Transverse colon (tissue), 4 donors: ENCODE data around the gene ARHGAP40. TPM values are rescaled to one million over a fixed set of nuclear protein-coding genes. Genes with fewer than 3 reads are reported as not detected.

Experiments
- DNase-seq: peaks from one replicate; pipeline ENCODE4 v3.0.0-alpha.2; 2019
- H3K27ac ChIP-seq, 4 donors: fragments of 200-600 bp; sonication (generic); 2 replicates each; pipeline ENCODE4 v1.5.1; 2016 to 2018; ENCODE audit warnings: inconsistent platforms in 4 of 4
- H3K27me3 ChIP-seq: fragments of 200-600 bp; sonication (generic); 2 replicates; pipeline ENCODE4 v1.5.1; 2017; ENCODE audit warnings: inconsistent platforms
- H3K36me3 ChIP-seq, 4 donors: fragments of 200-600 bp; sonication (generic); 2 replicates each; pipeline ENCODE4 v1.5.1; 2017 to 2019; ENCODE audit warnings: inconsistent platforms in 4 of 4
- H3K4me1 ChIP-seq, 4 donors: fragments of 200-600 bp; sonication (generic); 2 replicates each; pipeline ENCODE4 v1.5.1; 2017 to 2020; ENCODE audit warnings: inconsistent platforms in 4 of 4
- H3K4me3 ChIP-seq, 4 donors: fragments of 200-600 bp; sonication (generic); 1 replicate in 1 of 4; 2 replicates in 3 of 4; pipeline versions ENCODE4 v1.5.1 to v1.6.1; 2017 to 2019; ENCODE audit warnings: inconsistent platforms in 4 of 4
- H3K9me3 ChIP-seq, 2 donors: fragments of 200-600 bp; sonication (generic); 2 replicates each; pipeline ENCODE4 v1.5.1; 2017 to 2019; ENCODE audit warnings: inconsistent platforms in 2 of 2
- CTCF ChIP-seq, 5 experiments: fragments of 200-600 bp in 3 of 5; fragments of 450-650 bp in 2 of 5; sonication (generic) in 3 of 5; IDR thresholded peaks; 1 replicate in 2 of 5; 2 replicates in 3 of 5; pipeline ENCODE4 v1.5.1; 2016 to 2017; ENCODE audit warnings: antibody characterized with exemption in 5 of 5, inconsistent platforms in 3 of 5, mild to moderate bottlenecking in 2 of 5, moderate library complexity in 1 of 5
- EP300 ChIP-seq: sonication (generic); formaldehyde crosslinking; IDR thresholded peaks from one replicate; pipeline ENCODE4 v1.6.1; 2017; ENCODE audit warnings: antibody characterized with exemption, low read depth
- POLR2A ChIP-seq: fragments of 450-650 bp; IDR thresholded peaks from one replicate; pipeline ENCODE4 v1.6.1; 2016; ENCODE audit warnings: antibody characterized with exemption, mild to moderate bottlenecking, moderate library complexity
- POLR2AphosphoS5 ChIP-seq, 3 donors: sonication (generic); formaldehyde crosslinking; IDR thresholded peaks; one replicate each; pipeline ENCODE4 v1.6.1; 2016; ENCODE audit warnings: antibody characterized with exemption in 3 of 3
- WGBS, 2 donors: methylation state at CpG; one replicate each; pipeline ENCODE4 v1.1.5; 2018; ENCODE audit warnings: low coverage in 1 of 2; 5-methylcytosine and 5-hydroxymethylcytosine counted together
- in situ Hi-C, 4 donors: fragments of 200-750 bp; cut with MboI; loops; one replicate each; pipeline versions ENCODE4 v1.15.0 to v1.15.1; 2017; ENCODE audit warnings: low sequenced_read_pairs in 3 of 4, low pct_ligation_motif_present in 1 of 4, low pct_unique_long_range_greater_than_20kb in 1 of 4
- intact Hi-C: fragments of 100-400 bp; cut with DNase I; formaldehyde crosslinking; loops from one replicate; pipeline ENCODE4 v1.15.1; 2023; ENCODE audit warnings: low total_unique reads
- total RNA-seq, 4 donors: library from RNA; depleted of rRNA; stranded (reverse); fragments of >200 nt; gene quantifications; one replicate each; pipeline ENCODE4 v1.1.0, GENCODE V29; 2016

Gene ARHGAP40
- total RNA-seq, 4 donors from 2014 or later, result not detected

- no peaks in the 10 kb centered on the region for H3K9me3 ChIP-seq
These were observed 13.7 kb downstream of the ARHGAP40 start for GRCh38 chr20:38615283-38615682.

GRCh38 chr20:38616457-38616856 is 14.8 kb downstream of the ARHGAP40 start:
- Histone ChIP-seq H3K9me3 (no peaks in the 10 kb centered on the region), H3K27ac (no peak overlapping the region), H3K27me3 (peaks cover 14% of the 10 kb centered on the region), H3K4me3 (no peak overlapping the region), H3K4me1 (no peaks in the 10 kb centered on the region), H3K36me3 (no peaks in the 10 kb centered on the region)
- DNase-seq, result no peak
- in situ Hi-C loops (no loop called here), intact Hi-C loops (no loop called here)
- 39 to 95% methylated on average over 3 to 4 of the region's 4 CpGs for WGBS, 2 donors
- no peak for TF ChIP-seq POLR2A
- TF ChIP-seq POLR2AphosphoS5 (IDR thresholded peaks at IDR 0.05), result no peak
- TF ChIP-seq CTCF (IDR thresholded peaks at IDR 0.05), result no peak
- no peak for TF ChIP-seq EP300

More at GRCh38 chr20:38615283-38615682, 13.7 kb downstream of the ARHGAP40 start:
- intact Hi-C loops, result no loop called here
- in situ Hi-C loops, result no loop called here
- no peak for DNase-seq
- H3K4me1 ChIP-seq, result no peaks in the 10 kb centered on the region
- H3K27ac ChIP-seq, result no peak overlapping the region
- no peaks in the 10 kb centered on the region for H3K36me3 ChIP-seq
- no peak overlapping the region for H3K4me3 ChIP-seq
- peaks cover 14% of the 10 kb centered on the region for H3K27me3 ChIP-seq
- WGBS, 2 donors, result 82 to 83% methylated on average over 3 to 15 of the region's 15 CpGs
- TF ChIP-seq CTCF (IDR thresholded peaks at IDR 0.05) (no peak), POLR2A (no peak), POLR2AphosphoS5 (IDR thresholded peaks at IDR 0.05) (no peak), EP300 (no peak)

- no peak for DNase-seq
- Histone ChIP-seq H3K9me3 (no peaks in the 10 kb centered on the region), H3K27me3 (peaks cover 14% of the 10 kb centered on the region), H3K27ac (no peak overlapping the region), H3K4me1 (no peaks in the 10 kb centered on the region), H3K36me3 (no peaks in the 10 kb centered on the region), H3K4me3 (no peak overlapping the region)
- intact Hi-C loops, result no loop called here
- 67 to 76% methylated on average over 2 to 13 of the region's 16 CpGs for WGBS, 2 donors
- in situ Hi-C loops, result no loop called here
- TF ChIP-seq POLR2AphosphoS5 (IDR thresholded peaks at IDR 0.05) (no peak), CTCF (IDR thresholded peaks at IDR 0.05) (no peak), POLR2A (no peak), EP300 (no peak)
These were observed 15.6 kb downstream of the ARHGAP40 start for GRCh38 chr20:38617011-38617829.

DNA sequence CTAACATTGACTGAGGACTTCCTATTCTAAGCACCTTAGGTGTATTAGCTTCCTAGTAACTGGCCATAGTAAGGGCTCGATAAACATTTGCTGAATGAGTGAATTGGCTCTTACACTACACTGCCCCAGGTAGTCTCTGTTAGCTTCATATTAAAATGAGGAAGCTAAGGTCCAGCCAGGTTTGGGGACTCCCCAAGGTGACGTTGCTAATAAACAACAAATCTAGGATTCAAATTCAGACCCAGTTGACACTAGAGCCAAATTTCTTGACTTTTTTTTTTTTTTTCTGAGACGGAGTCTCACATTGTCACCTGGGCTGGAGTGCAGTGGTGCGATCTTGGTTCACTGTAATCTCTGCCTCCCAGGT is 16.2 kb downstream of the ARHGAP40 start:
- TF ChIP-seq EP300, result no peak
- no peak for TF ChIP-seq POLR2AphosphoS5 (IDR thresholded peaks at IDR 0.05)
- no peak for TF ChIP-seq CTCF (IDR thresholded peaks at IDR 0.05)
- TF ChIP-seq POLR2A, result no peak
- no peaks in the 10 kb centered on the region for H3K4me1 ChIP-seq
- H3K9me3 ChIP-seq, result no peaks in the 10 kb centered on the region
- in situ Hi-C loops, result no loop called here
- peaks cover 14% of the 10 kb centered on the region for H3K27me3 ChIP-seq
- no peak overlapping the region for H3K4me3 ChIP-seq
- DNase-seq, result no peak
- WGBS, 2 donors, result 72 to 77% methylated on average over 3 to 4 of the region's 4 CpGs
- H3K36me3 ChIP-seq, result no peaks in the 10 kb centered on the region
- no peak overlapping the region for H3K27ac ChIP-seq
- intact Hi-C loops, result no loop called here
